ENCODE results near the gene EEIG2. TPM values are rescaled to one million over a fixed set of nuclear protein-coding genes. Genes with fewer than 3 reads are reported as not detected.
"Not testable (repeated sequence)": the region's sequence is repeated elsewhere in the genome, so short reads cannot be mapped to it uniquely, and the experiment has no call there.

EEIG2 gene
- total RNA-seq, 1 donor from 2014 or later: 12.7 TPM

DNA sequence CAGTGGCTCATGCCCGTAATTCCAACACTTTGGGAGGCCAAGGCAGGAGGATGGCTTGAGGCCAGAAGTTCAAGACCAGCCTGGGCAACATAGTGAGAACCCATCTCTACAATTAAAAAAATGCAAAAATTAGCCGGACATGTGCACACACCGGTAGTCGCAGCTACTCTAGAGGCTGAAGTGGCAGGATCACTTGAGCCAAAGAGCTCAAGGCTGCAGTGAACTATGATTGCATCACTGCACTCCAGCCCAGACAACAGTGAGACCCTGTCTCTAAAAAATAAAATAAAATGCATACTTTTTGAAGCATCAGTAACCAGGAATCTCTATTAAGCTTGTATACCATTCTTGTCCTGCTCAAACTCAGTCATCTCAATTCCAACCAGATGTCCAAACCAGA is 27.2 kb upstream of the EEIG2 start:
- ATAC-seq (peak; percentile 74), DNase-seq (no peak)
- intact Hi-C loops (cut with DNase I): no loop called here
- Histone ChIP-seq H3K4me3 (no peak overlapping the region), H3K27ac (no peak overlapping the region), H3K27me3 (no peaks in the 10 kb centered on the region), H3K36me3 (no peaks in the 10 kb centered on the region), H3K9me3 (no peaks in the 10 kb centered on the region), H3K4me1 (no peaks in the 10 kb centered on the region)
- TF ChIP-seq, protein P1, sequence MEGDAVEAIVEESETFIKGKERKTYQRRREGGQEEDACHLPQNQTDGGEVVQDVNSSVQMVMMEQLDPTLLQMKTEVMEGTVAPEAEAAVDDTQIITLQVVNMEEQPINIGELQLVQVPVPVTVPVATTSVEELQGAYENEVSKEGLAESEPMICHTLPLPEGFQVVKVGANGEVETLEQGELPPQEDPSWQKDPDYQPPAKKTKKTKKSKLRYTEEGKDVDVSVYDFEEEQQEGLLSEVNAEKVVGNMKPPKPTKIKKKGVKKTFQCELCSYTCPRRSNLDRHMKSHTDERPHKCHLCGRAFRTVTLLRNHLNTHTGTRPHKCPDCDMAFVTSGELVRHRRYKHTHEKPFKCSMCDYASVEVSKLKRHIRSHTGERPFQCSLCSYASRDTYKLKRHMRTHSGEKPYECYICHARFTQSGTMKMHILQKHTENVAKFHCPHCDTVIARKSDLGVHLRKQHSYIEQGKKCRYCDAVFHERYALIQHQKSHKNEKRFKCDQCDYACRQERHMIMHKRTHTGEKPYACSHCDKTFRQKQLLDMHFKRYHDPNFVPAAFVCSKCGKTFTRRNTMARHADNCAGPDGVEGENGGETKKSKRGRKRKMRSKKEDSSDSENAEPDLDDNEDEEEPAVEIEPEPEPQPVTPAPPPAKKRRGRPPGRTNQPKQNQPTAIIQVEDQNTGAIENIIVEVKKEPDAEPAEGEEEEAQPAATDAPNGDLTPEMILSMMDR (IDR thresholded peaks at IDR 0.05): no peak

DNA sequence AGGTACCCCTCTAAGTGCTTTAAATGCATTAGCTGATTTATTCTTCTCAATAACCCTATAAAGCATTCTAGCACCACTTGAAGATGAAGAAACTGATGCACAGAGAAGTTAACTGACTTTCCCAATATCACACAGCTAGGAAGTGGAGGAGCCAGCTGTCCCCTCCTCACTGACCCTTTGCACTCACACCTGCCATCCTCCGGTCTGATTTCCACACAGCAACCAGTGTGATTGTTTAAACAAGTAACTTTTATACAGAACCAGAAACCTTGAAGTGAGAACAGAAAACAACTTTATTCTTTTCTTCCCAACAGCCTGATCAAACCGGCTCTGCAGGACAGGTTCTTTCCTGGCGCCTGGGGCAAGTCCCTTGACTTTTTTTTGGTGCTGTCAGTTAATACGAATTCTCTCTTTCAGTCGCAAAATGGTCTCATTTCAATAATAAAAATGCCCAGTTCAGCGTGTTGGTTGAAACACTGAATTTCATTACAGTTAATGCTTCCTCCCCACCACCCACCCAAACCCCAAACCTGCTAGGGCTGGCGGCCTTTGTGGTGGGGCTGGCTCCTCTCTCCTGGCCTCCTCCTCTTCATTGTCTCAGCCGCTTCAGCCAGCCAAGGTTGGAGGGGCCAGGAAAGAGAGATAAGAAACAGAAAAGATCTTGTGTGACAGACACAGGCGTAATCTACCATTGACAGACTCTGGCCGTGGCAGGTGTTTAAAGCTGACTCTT is 26.4 kb upstream of the EEIG2 start:
- no peak for DNase-seq
- Histone ChIP-seq H3K36me3 (no peaks in the 10 kb centered on the region), H3K4me1 (no peaks in the 10 kb centered on the region), H3K4me3 (no peak overlapping the region), H3K9me3 (no peaks in the 10 kb centered on the region), H3K27ac (peak overlapping the region; percentile 55), H3K27me3 (no peaks in the 10 kb centered on the region)
- ATAC-seq: peak; percentile 88
- intact Hi-C loops (cut with DNase I): no loop called here
- TF ChIP-seq, protein P1 (IDR thresholded peaks at IDR 0.05): no peak

DNA sequence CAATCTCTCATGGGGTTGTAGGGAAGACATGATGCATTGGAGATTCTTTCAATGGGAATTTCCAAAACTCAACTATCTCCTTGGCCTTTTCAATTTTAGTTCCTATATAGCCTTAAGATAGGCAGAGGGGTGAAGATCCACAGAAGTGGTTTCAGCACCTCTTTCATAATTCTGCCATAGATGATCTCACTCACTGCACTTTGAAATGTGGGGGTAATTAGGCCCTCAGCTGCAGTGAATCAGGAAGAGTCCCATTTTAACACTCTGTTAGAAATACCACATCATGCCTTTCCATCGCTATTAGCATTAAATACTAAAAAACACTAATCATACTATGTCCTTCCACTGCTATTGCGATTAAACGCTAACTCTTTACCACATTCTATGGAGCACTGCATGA is 25.1 kb upstream of the EEIG2 start:
- DNase-seq (no peak), ATAC-seq (no peak)
- H3K36me3 ChIP-seq: no peaks in the 10 kb centered on the region
- no peaks in the 10 kb centered on the region for H3K4me1 ChIP-seq
- H3K4me3 ChIP-seq: no peak overlapping the region
- no peak overlapping the region for H3K27ac ChIP-seq
- H3K27me3 ChIP-seq: no peaks in the 10 kb centered on the region
- no peaks in the 10 kb centered on the region for H3K9me3 ChIP-seq
- TF ChIP-seq, protein P1 (IDR thresholded peaks at IDR 0.05): no peak
- intact Hi-C loops (cut with DNase I): no loop called here

DNA sequence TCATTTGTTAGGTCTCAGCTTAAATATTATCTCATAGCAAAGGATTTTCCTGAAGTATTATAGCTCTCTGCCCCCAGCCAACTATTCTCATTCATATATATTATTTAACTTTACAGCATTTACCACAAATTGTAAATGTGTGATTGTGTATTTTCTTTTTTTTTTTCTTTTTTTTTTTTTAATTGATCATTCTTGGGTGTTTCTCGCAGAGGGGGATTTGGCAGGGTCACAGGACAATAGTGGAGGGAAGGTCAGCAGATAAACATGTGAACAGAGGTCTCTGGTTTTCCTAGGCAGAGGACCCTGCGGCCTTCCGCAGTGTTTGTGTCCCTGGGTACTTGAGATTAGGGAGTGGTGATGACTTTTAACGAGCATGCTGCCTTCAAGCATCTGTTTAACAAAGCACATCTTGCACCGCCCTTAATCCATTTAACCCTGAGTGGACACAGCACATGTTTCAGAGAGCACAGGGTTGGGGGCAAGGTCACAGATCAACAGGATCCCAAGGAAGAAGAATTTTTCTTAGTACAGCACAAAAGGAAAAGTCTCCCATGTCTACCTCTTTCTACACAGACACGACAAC is 24.5 kb upstream of the EEIG2 start:
- DNase-seq; H3K36me3 ChIP-seq; H3K27me3 ChIP-seq; H3K9me3 ChIP-seq; intact Hi-C loops (cut with DNase I); ATAC-seq; H3K4me3 ChIP-seq; H3K27ac ChIP-seq; H3K4me1 ChIP-seq: not testable (repeated sequence)

DNA sequence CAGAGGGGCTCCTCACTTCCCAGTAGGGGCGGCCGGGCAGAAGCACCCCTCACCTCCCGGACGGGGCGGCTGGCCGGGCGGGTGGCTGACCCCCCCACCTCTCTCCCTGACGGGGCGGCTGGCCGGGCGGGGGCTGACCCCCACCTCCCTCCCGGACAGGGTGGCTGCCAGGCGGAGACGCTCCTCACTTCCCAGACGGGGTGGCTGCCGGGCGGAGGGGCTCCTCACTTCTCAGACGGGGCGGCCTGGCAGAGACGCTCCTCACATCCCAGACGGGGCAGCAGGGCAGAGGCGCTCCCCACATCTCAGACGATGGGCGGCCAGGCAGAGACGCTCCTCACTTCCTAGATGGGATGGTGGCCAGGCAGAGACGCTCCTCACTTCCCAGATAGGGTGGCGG is 23.9 kb upstream of the EEIG2 start:
- H3K27ac ChIP-seq; H3K4me3 ChIP-seq; H3K4me1 ChIP-seq; H3K9me3 ChIP-seq; H3K36me3 ChIP-seq; DNase-seq; H3K27me3 ChIP-seq; intact Hi-C loops (cut with DNase I); ATAC-seq: not testable (repeated sequence)

DNA sequence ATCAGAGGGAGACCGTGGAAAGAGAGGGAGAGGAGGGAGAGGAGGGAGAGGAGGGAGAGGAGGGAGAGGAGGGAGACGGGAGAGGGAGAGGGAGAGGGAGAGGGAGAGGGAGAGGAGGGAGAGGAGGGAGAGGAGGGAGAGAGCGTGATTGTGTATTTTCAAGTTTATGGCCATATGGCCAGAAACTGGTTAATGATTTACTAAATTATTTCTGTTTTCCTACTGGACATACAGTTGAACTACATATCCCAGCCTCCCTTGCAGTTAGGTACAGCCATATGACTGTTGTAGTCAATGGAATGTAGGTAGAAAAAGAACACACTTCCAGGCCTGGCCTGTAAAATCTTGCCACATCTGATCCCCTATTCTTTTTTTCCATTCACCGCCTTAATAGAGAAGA is 23.1 kb upstream of the EEIG2 start:
- not testable (repeated sequence) for H3K4me3 ChIP-seq, ATAC-seq, DNase-seq

DNA sequence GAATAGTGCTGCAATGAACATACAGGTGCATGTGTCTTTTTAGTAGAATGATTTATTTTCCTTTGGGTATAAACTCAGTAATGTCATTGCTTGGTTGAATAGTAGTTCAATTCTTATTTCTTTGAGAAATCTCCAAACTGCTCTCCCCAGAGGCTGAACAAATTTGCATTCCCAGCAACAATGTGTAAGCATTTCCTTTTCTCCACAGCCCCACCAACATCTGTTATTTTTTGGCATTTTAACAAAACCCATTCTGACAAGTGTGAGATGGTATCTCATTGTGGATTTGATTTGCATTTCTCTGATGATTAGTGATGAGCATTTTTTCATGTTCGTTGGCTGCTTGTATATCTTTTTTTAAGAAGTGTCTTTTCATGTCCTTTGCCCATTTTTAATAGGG is 21.9 kb upstream of the EEIG2 start:
- Histone ChIP-seq H3K27ac (no peak overlapping the region), H3K4me1 (no peaks in the 10 kb centered on the region), H3K36me3 (no peaks in the 10 kb centered on the region), H3K4me3 (no peak overlapping the region), H3K9me3 (no peaks in the 10 kb centered on the region), H3K27me3 (no peaks in the 10 kb centered on the region)
- ATAC-seq: no peak
- DNase-seq: no peak
- intact Hi-C loops (cut with DNase I): no loop called here
- TF ChIP-seq, protein P1 (IDR thresholded peaks at IDR 0.05): no peak

More for the DNA sequence above, 23.1 kb upstream of the EEIG2 start:
- intact Hi-C loops (cut with DNase I); H3K9me3 ChIP-seq; H3K27ac ChIP-seq; H3K36me3 ChIP-seq; H3K27me3 ChIP-seq; H3K4me1 ChIP-seq: not testable (repeated sequence)
